ENCODE measurements around the gene RNFT1.

RNFT1 gene

GRCh38 chr17:59916446-59916845 is 48.1 kb downstream of the RNFT1 start:
- Histone ChIP-seq H3K27me3 (no peaks in the 10 kb centered on the region), H3K27ac (no peak overlapping the region), H4K20me1 (peaks cover 32% of the 10 kb centered on the region), H3K4me3 (no peak overlapping the region), H3K36me3 (peaks cover 90% of the 10 kb centered on the region), H3K9ac (no peak overlapping the region), H3K9me3 (no peaks in the 10 kb centered on the region), H3K4me2 (no peak overlapping the region), H3K4me1 (no peaks in the 10 kb centered on the region)
- no peak for TF ChIP-seq Cebpa-rat (IDR thresholded peaks at IDR 0.05)

- Histone ChIP-seq H4K20me1 (peaks cover 50% of the 10 kb centered on the region), H3K27ac (no peak overlapping the region), H3K9me3 (no peaks in the 10 kb centered on the region), H3K4me3 (no peak overlapping the region), H3K27me3 (no peaks in the 10 kb centered on the region), H3K4me1 (no peaks in the 10 kb centered on the region), H3K4me2 (no peak overlapping the region), H3K9ac (no peak overlapping the region), H3K36me3 (peaks cover 84% of the 10 kb centered on the region)
- TF ChIP-seq Cebpa-rat (IDR thresholded peaks at IDR 0.05): no peak
These were observed 50.2 kb downstream of the RNFT1 start for GRCh38 chr17:59914274-59914854.

GRCh38 chr17:59907467-59907866 is 57.1 kb downstream of the RNFT1 start:
- peaks cover 61% of the 10 kb centered on the region for H3K36me3 ChIP-seq
- no peaks in the 10 kb centered on the region for H3K27me3 ChIP-seq
- 0 out of 2 replicates have a peak, but pooled peaks cover 7% of the 10 kb centered on the region for H3K9me3 ChIP-seq
- no peak overlapping the region for H3K4me2 ChIP-seq
- no peak for TF ChIP-seq Cebpa-rat (IDR thresholded peaks at IDR 0.05)
- no peaks in the 10 kb centered on the region for H3K4me1 ChIP-seq
- H3K9ac ChIP-seq: no peak overlapping the region
- H3K4me3 ChIP-seq: no peak overlapping the region
- H3K27ac ChIP-seq: no peak overlapping the region
- H4K20me1 ChIP-seq: peaks cover 85% of the 10 kb centered on the region

- Histone ChIP-seq H3K4me1 (no peaks in the 10 kb centered on the region), H3K9me3 (0 out of 2 replicates have a peak, but pooled peaks cover 7% of the 10 kb centered on the region), H3K4me2 (no peak overlapping the region), H4K20me1 (peaks cover 96% of the 10 kb centered on the region), H3K27ac (no peak overlapping the region), H3K27me3 (no peaks in the 10 kb centered on the region), H3K9ac (no peak overlapping the region), H3K36me3 (peaks cover 53% of the 10 kb centered on the region), H3K4me3 (no peak overlapping the region)
- no peak for TF ChIP-seq Cebpa-rat (IDR thresholded peaks at IDR 0.05)
These were observed 61.1 kb downstream of the RNFT1 start for GRCh38 chr17:59903455-59903854.
